ENCODE data around the gene SH3PXD2A. TPM values are rescaled to one million over a fixed set of nuclear protein-coding genes. Genes with fewer than 3 reads are reported as not detected.

The SH3PXD2A gene
- total RNA-seq, 1 donor from 2014 or later = 2.3 TPM

DNA sequence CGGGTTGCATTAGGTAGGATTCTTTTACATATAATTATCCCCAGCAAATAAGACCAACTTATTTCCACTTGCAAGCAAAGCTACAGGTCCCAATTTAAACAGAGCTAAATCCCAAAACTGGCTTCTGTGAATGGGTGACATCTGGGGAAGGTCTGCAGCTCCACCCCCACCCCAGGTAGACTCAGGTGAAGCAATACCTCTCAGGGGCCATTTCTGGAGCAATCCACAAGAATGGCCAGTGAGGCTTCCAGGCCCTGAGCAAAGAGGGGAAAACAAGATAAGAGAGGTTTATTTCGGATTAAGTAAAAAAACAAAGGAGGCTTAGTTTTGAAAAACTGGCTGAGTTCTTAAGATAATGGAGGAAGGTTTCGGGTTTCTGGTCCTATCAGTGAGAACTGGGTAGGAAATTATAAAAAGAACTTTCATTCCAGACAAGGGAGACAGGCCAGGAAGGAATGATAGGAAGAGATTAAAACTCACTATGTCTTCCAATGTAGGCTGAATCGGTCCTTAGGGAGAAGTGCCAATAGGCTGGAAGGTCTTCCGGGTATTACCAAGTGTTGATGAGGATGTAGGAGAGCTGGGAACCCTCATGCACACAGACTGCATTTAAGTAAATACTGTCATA, 25.4 kb downstream of the SH3PXD2A start:
- Mint-ChIP-seq H3K27me3 (ENCODE audit: insufficient read depth, low read depth) (peaks cover 14% of the 10 kb centered on the region), H3K9me3 (peaks cover 4% of the 10 kb centered on the region), H3K4me3 (no peak overlapping the region), H3K4me1 (peaks cover 39% of the 10 kb centered on the region), H3K36me3 (peaks cover 7% of the 10 kb centered on the region), H3K27ac (no peak overlapping the region)
- no peak overlapping the region for H2AFZ ChIP-seq (replicated peaks)
- no peaks in the 10 kb centered on the region for H3K79me2 ChIP-seq (ENCODE audit: low read depth)
- H3K4me3 ChIP-seq = no peak overlapping the region
- peaks cover 26% of the 10 kb centered on the region for H3K4me1 ChIP-seq
- H3F3A ChIP-seq (ENCODE audit: low read depth) = peaks cover 21% of the 10 kb centered on the region
- H3K27me3 ChIP-seq = peaks cover 5% of the 10 kb centered on the region
- H3K4me2 ChIP-seq = peak overlapping the region; percentile 25
- H3K27ac ChIP-seq = no peak overlapping the region
- DNase-seq (ENCODE audit: low spot score) = peak; percentile 38
- H3K9ac ChIP-seq = no peak overlapping the region
- peaks cover 6% of the 10 kb centered on the region for H4K20me1 ChIP-seq (ENCODE audit: low read depth)
- no peaks in the 10 kb centered on the region for H3K36me3 ChIP-seq
- TF ChIP-seq, protein P1, sequence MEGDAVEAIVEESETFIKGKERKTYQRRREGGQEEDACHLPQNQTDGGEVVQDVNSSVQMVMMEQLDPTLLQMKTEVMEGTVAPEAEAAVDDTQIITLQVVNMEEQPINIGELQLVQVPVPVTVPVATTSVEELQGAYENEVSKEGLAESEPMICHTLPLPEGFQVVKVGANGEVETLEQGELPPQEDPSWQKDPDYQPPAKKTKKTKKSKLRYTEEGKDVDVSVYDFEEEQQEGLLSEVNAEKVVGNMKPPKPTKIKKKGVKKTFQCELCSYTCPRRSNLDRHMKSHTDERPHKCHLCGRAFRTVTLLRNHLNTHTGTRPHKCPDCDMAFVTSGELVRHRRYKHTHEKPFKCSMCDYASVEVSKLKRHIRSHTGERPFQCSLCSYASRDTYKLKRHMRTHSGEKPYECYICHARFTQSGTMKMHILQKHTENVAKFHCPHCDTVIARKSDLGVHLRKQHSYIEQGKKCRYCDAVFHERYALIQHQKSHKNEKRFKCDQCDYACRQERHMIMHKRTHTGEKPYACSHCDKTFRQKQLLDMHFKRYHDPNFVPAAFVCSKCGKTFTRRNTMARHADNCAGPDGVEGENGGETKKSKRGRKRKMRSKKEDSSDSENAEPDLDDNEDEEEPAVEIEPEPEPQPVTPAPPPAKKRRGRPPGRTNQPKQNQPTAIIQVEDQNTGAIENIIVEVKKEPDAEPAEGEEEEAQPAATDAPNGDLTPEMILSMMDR (IDR thresholded peaks at IDR 0.05) = no peak
- TF ChIP-seq EZH2 (IDR thresholded peaks at IDR 0.05) = no peak
- no peak for TF ChIP-seq EZH2phosphoT487 (IDR thresholded peaks at IDR 0.05)
- H3K9me3 ChIP-seq (ENCODE audit: low read depth) = peaks cover 7% of the 10 kb centered on the region

DNA sequence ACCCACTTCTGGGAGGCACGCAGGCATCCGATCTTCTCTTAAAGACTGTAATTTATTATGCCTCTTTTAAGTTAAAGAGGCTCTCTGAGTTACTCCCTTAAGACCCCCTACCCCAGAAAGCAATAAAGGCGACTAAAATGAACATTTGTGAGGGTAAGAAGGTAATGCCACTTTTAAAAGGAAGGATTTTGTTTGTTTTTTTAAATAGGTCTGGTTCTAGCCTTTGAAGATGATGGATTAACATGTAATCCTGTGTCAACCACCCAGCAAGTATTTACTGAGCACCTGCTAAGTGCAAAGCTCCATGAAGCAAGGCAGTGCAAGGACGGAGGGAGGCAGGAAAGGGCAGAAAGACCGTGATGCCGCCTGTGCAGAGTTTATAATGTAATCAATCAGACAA, 26.1 kb downstream of the SH3PXD2A start:
- peaks cover 7% of the 10 kb centered on the region for H3K36me3 Mint-ChIP-seq
- peaks cover 4% of the 10 kb centered on the region for H3K9me3 Mint-ChIP-seq
- Histone ChIP-seq H3K4me1 (peaks cover 33% of the 10 kb centered on the region), H3K9me3 (ENCODE audit: low read depth) (peaks cover 7% of the 10 kb centered on the region), H3K4me3 (no peak overlapping the region), H2AFZ (replicated peaks) (no peak overlapping the region), H3K79me2 (ENCODE audit: low read depth) (no peaks in the 10 kb centered on the region), H3K4me2 (peak overlapping the region; percentile 25), H3K27ac (no peak overlapping the region), H4K20me1 (ENCODE audit: low read depth) (peaks cover 6% of the 10 kb centered on the region), H3K9ac (no peak overlapping the region), H3K36me3 (no peaks in the 10 kb centered on the region), H3K27me3 (peaks cover 5% of the 10 kb centered on the region), H3F3A (ENCODE audit: low read depth) (peaks cover 24% of the 10 kb centered on the region)
- H3K4me3 Mint-ChIP-seq = no peak overlapping the region
- no peak overlapping the region for H3K27ac Mint-ChIP-seq
- peaks cover 45% of the 10 kb centered on the region for H3K4me1 Mint-ChIP-seq
- H3K27me3 Mint-ChIP-seq (ENCODE audit: insufficient read depth, low read depth) = peaks cover 14% of the 10 kb centered on the region
- DNase-seq (ENCODE audit: low spot score) = no peak
- TF ChIP-seq, protein P1 (IDR thresholded peaks at IDR 0.05) = no peak
- no peak for TF ChIP-seq EZH2 (IDR thresholded peaks at IDR 0.05)

DNA sequence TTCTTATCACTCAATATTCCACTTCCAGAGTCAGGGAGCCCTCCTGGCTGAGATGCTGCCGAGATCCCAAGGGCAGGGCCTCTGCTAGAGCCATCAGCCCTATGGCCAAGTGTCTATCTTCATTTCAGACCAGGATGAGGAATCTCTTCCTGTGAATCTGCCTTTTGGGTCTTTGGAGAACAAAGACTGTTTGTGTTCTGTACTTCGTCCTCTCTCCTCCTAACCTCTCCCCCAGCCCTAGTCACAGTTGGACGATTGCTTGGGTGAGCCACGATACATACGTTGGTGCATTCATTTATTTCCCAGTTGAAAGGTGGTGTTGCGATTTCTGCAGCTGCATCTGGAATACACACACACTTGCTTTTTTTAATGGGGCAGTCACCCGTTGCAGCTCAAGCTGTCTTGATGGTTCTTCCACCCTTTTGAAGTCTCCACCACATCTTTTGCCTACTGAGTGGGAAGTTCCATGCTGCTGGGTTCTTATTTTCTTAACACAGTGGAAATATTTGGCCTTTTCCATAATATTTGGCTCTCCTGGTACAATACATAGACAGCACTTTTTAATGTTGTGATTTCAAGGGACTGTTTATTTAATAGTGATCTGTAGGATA, 26.7 kb downstream of the SH3PXD2A start:
- Mint-ChIP-seq H3K27ac (peak overlapping the region; percentile 47), H3K36me3 (peaks cover 7% of the 10 kb centered on the region), H3K27me3 (ENCODE audit: insufficient read depth, low read depth) (peaks cover 12% of the 10 kb centered on the region), H3K4me1 (peaks cover 41% of the 10 kb centered on the region), H3K4me3 (no peak overlapping the region), H3K9me3 (peaks cover 4% of the 10 kb centered on the region)
- Histone ChIP-seq H3K9me3 (ENCODE audit: low read depth) (peaks cover 7% of the 10 kb centered on the region), H4K20me1 (ENCODE audit: low read depth) (peaks cover 6% of the 10 kb centered on the region), H3K36me3 (no peaks in the 10 kb centered on the region), H3K79me2 (ENCODE audit: low read depth) (no peaks in the 10 kb centered on the region), H2AFZ (replicated peaks) (no peak overlapping the region), H3K4me1 (peaks cover 37% of the 10 kb centered on the region), H3K4me3 (no peak overlapping the region), H3K27ac (no peak overlapping the region), H3F3A (ENCODE audit: low read depth) (peaks cover 24% of the 10 kb centered on the region), H3K4me2 (no peak overlapping the region), H3K9ac (no peak overlapping the region), H3K27me3 (peaks cover 5% of the 10 kb centered on the region)
- no peak for DNase-seq (ENCODE audit: low spot score)
- TF ChIP-seq EZH2phosphoT487 (IDR thresholded peaks at IDR 0.05) = no peak
- TF ChIP-seq EZH2 (IDR thresholded peaks at IDR 0.05) = no peak
- TF ChIP-seq, protein P1 (IDR thresholded peaks at IDR 0.05) = no peak

Measured in neural progenitor cell (in vitro differentiated cells).